ENCODE data around the gene TMED6. TPM values are rescaled to one million over a fixed set of nuclear protein-coding genes. Genes with fewer than 3 reads are reported as not detected.
A peak's percentile ranks its signal among the peaks of the same experiment; 100 is the strongest.

The TMED6 gene
- total RNA-seq, 1 experiment from 2014 or later: 0.91 TPM

DNA sequence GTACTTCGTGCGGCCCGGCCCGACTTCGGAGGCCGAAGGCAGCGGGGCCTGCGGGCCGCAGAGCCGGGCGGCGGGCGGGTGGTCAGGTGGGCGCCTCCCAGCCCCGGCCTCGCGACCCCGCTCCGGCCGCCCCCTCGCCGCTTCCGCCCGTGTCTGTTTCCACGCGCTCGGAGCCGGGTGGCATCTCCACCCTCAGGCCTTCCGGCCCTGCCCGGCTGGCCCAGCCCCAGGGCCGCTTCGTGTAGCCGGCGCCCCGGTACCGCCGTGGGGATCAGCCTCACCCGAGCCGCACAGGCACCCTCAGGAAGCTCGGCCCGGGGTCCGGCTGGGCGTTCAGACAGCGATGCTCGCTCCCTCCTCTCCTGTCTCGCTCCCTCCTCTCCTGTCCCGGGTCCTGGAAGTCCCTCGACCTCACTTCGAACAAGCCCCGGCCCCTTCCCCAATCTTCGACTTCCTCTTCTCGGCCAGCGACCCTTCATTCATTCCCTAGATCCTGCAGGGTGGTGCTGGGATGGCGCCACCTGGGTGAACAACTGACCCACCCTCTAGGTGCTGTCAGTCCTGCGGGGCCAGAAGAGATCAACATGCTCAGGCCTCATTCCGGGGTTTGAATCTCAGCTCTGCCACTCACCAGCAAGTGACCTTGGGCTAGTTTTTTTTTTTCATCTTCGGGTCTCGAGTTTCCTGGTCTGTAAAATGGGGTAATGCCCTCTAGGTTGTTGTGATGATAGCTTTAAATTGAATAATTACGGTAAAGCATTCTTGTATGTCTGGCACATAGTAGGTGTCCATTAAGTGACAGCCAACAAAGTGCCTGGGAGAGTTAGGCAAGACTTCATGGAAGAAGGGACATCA, 39.8 kb downstream of the TMED6 start:
- intact Hi-C loops (cut with micrococcal nuclease): no loop called here
- POLR2A ChIA-PET: no interaction called here
- peak overlapping the region; percentile 85 for H3K9ac ChIP-seq (ENCODE audit: low read length)
- peak; percentile 51 for ATAC-seq
- H3K79me2 ChIP-seq (ENCODE audit: insufficient read depth, low read length): peaks cover 51% of the 10 kb centered on the region
- no peaks in the 10 kb centered on the region for H3K27me3 ChIP-seq (ENCODE audit: insufficient read depth, low read length)
- peak overlapping the region; percentile 85 for H3K27ac ChIP-seq (ENCODE audit: low read depth, low read length)
- RAD21 ChIA-PET (ENCODE audit: low non-redundant PET in 1 of 2, low total read pairs in 2 of 2, uncharacterized antibody in 2 of 2, unreplicated experiment in 2 of 2): no interaction called here
- CTCF ChIA-PET: no interaction called here
- no peak overlapping the region for H2AFZ ChIP-seq (ENCODE audit: low read depth, low read length, poor library complexity, severe bottlenecking)
- H4K20me1 ChIP-seq (ENCODE audit: insufficient read depth): no peaks in the 10 kb centered on the region
- no peaks in the 10 kb centered on the region for H3K9me2 ChIP-seq (ENCODE audit: insufficient read depth)
- no peak for TF ChIP-seq SRF (IDR thresholded peaks at IDR 0.05; ENCODE audit: low read depth)
- TF ChIP-seq POLR2AphosphoS5 (IDR thresholded peaks at IDR 0.05; ENCODE audit: low read depth, low read length): no peak
- peak; percentile 45; the same call in 1 of the 2 replicates for TF ChIP-seq SIN3A (IDR thresholded peaks at IDR 0.05; ENCODE audit: low read depth)
- peak; percentile 32; the same call in 1 of the 2 replicates for TF ChIP-seq RAD21 (IDR thresholded peaks at IDR 0.05; ENCODE audit: low read depth)
- TF ChIP-seq ZFX (IDR thresholded peaks at IDR 0.05): peak; percentile 99
- no peak for TF ChIP-seq YY1 (IDR thresholded peaks at IDR 0.05; ENCODE audit: extremely low read depth, insufficient replicate concordance, low read depth, low read length)
- TF ChIP-seq EZH2 (IDR thresholded peaks at IDR 0.05): no peak
- TF ChIP-seq, protein P1, sequence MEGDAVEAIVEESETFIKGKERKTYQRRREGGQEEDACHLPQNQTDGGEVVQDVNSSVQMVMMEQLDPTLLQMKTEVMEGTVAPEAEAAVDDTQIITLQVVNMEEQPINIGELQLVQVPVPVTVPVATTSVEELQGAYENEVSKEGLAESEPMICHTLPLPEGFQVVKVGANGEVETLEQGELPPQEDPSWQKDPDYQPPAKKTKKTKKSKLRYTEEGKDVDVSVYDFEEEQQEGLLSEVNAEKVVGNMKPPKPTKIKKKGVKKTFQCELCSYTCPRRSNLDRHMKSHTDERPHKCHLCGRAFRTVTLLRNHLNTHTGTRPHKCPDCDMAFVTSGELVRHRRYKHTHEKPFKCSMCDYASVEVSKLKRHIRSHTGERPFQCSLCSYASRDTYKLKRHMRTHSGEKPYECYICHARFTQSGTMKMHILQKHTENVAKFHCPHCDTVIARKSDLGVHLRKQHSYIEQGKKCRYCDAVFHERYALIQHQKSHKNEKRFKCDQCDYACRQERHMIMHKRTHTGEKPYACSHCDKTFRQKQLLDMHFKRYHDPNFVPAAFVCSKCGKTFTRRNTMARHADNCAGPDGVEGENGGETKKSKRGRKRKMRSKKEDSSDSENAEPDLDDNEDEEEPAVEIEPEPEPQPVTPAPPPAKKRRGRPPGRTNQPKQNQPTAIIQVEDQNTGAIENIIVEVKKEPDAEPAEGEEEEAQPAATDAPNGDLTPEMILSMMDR (IDR thresholded peaks at IDR 0.05 in 2 of 3, conservative IDR thresholded peaks at IDR 0.05 in 1 of 3; ENCODE audit: borderline replicate concordance in 1 of 3, insufficient read depth in 1 of 3, low read depth in 2 of 3, low read length in 2 of 3): peak in 1 of 3 experiments; percentile 19; a peak in 1 of 6 replicates
- TF ChIP-seq SP1 (IDR thresholded peaks at IDR 0.05; ENCODE audit: low read depth): no peak
- H3K4me3 ChIP-seq (replicated peaks in 1 of 2; ENCODE audit: low read depth in 1 of 2, low read length in 2 of 2): peak overlapping the region; percentile 84 to 89
- H3K4me1 ChIP-seq (ENCODE audit: control insufficient read depth in 1 of 2, insufficient read depth in 2 of 2, low read length in 2 of 2): peaks cover 6 to 14% of the 10 kb centered on the region in 2 experiments
- H3K36me3 ChIP-seq (ENCODE audit: control insufficient read depth in 1 of 2, insufficient read depth in 2 of 2, low read length in 2 of 2): peaks cover 14 to 20% of the 10 kb centered on the region in 2 experiments; a peak in 3 of 4 replicates
- H3K9me3 ChIP-seq (ENCODE audit: control insufficient read depth in 1 of 2, insufficient read depth in 1 of 2, low read depth in 1 of 2, low read length in 2 of 2): no peaks in the 10 kb centered on the region
- no peak for DNase-seq (ENCODE audit: low read depth, low spot score)
- BruUV-seq (replicated peaks): TSS peak; percentile 54
- peak overlapping the region; percentile 96 for H3K4me2 ChIP-seq (ENCODE audit: low read length)
